Stimulated activated memory B cell treated with anti-CD40 and anti-IgM and Interleukin-4, amounts not matched to agents 10 μg/mL and 1 μg/mL and 100 μg/mL, for 72 hours (primary cell): ENCODE measurements around the gene HTR7.

Experiments used
- ATAC-seq: fragments of 150-1000 bp; cut with Tn5 transposase; 2 replicates; pipeline ENCODE4 v1.10.0; 2021
- H3K27ac Mint-ChIP-seq: one replicate; pipeline ENCODE4 v1.8.0; 2022; ENCODE audit warnings: mild to moderate bottlenecking, mixed read lengths
- H3K27me3 Mint-ChIP-seq: one replicate; pipeline ENCODE4 v1.8.0; 2022; ENCODE audit warnings: mixed read lengths
- H3K36me3 Mint-ChIP-seq: one replicate; pipeline ENCODE4 v1.8.0; 2022; ENCODE audit warnings: mixed read lengths
- H3K4me1 Mint-ChIP-seq: one replicate; pipeline ENCODE4 v1.8.0; 2022; ENCODE audit warnings: mixed read lengths
- H3K4me3 Mint-ChIP-seq: one replicate; pipeline ENCODE4 v1.8.0; 2022; ENCODE audit warnings: mild to moderate bottlenecking, moderate library complexity, mixed read lengths
- H3K9me3 Mint-ChIP-seq: one replicate; pipeline ENCODE4 v1.8.0; 2022; ENCODE audit warnings: mixed read lengths

Gene HTR7

DNA sequence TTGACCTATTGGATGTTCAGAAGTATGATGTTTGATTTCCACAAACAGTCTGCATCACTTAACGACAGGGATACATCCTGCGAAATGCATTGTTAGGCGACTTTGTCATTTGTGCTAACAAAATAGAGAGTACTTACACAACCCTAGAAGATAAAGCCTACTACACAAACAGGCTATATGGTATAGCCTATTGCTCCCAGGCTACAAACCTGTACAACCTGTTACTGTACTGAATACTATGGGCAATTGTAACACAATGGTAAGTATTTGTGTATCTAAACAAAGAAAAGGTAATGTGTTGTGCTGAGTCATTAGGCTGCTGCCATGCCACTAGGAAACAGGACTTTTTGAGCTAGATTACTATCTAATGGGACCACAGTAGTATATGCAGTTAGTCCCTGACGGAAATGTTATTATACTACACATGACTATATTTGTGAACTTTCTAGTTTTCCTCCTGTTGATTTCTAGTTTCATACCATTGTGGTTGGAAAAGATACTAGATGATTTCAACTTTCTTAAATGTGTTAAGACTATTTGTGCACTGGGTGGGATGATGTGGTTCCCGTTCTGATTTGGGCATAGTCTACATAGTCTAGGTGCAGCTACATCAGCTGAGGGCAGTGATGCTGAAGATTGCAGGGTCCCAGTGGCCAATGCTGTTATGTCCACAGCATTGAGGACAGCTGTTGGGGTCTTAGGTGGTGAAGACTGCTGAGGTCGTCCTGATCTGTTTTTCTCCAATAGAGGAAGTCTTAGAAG lies 161.7 kb downstream of the HTR7 start:
- Mint-ChIP-seq H3K9me3 (no peaks in the 10 kb centered on the region), H3K4me3 (no peak overlapping the region), H3K4me1 (no peaks in the 10 kb centered on the region), H3K27ac (no peak overlapping the region), H3K27me3 (peaks cover 26% of the 10 kb centered on the region), H3K36me3 (no peaks in the 10 kb centered on the region)
- ATAC-seq, result no peak
